TTC549 (cell line): ENCODE data around the gene TANGO6.
"Not testable (repeated sequence)": the region's sequence is repeated elsewhere in the genome, so short reads cannot be mapped to it uniquely, and the experiment has no call there.

Experiments
- FAIRE-seq: peaks from 2 replicates; lab custom pipeline; 2012; peaks lifted over from hg19 to GRCh38; lab: Jason Lieb, UNC

TANGO6 gene

GRCh38 chr16:69119536-69119935 is 276.2 kb downstream of the TANGO6 start:
- FAIRE-seq = no peak

- FAIRE-seq = no peak
Observed at GRCh38 chr16:69120096-69120664, 276.8 kb downstream of the TANGO6 start.

GRCh38 chr16:69123910-69124309 is 280.6 kb downstream of the TANGO6 start:
- peak; percentile 57 for FAIRE-seq

- FAIRE-seq = not testable (repeated sequence)
Observed at GRCh38 chr16:69124406-69124805, 281.1 kb downstream of the TANGO6 start.

GRCh38 chr16:69124961-69125360 is 281.6 kb downstream of the TANGO6 start:
- FAIRE-seq = not testable (repeated sequence)

GRCh38 chr16:69126221-69126620 is 282.9 kb downstream of the TANGO6 start:
- FAIRE-seq = no peak

GRCh38 chr16:69126801-69127200 is 283.5 kb downstream of the TANGO6 start:
- FAIRE-seq = not testable (repeated sequence)

- no peak for FAIRE-seq
Observed at GRCh38 chr16:69127966-69128510, 284.7 kb downstream of the TANGO6 start.

GRCh38 chr16:69130461-69130860 is 287.1 kb downstream of the TANGO6 start:
- FAIRE-seq = no peak

GRCh38 chr16:69131167-69131838 is 288.0 kb downstream of the TANGO6 start:
- no peak for FAIRE-seq

GRCh38 chr16:69131839-69132423 is 288.6 kb downstream of the TANGO6 start:
- no peak for FAIRE-seq

GRCh38 chr16:69132424-69133252 is 289.3 kb downstream of the TANGO6 start, which contains the start of the genes CHTF8 and UTP4:
Gene CHTF8, minus strand, starts transcription at chr16:69132588. Its CDS starts 11,130 bp downstream, at chr16:69121458.
Gene UTP4, plus strand, starts transcription at chr16:69132649. Its CDS starts 811 bp downstream, at chr16:69133460.
- no peak for FAIRE-seq

GRCh38 chr16:69133373-69133954 is 290.1 kb downstream of the TANGO6 start:
- no peak for FAIRE-seq
